SK-N-SH treated with all-trans-retinoic acid at 6 μM for 48 hours (cell line): ENCODE measurements around the gene SH3PXD2B.

Source experiments
- CSDC2 ChIP-seq: fragments of 250-450 bp; sonication (Bioruptor Pico); IDR thresholded peaks from 2 replicates; pipeline ENCODE4 v1.5.0; 2020; ENCODE audit warnings: mild to moderate bottlenecking, moderate library complexity
- ESRRG ChIP-seq: fragments of 250-450 bp; sonication (Bioruptor Pico); IDR thresholded peaks from 2 replicates; pipeline ENCODE4 v1.6.1; 2021; ENCODE audit warnings: mild to moderate bottlenecking
- PPARA ChIP-seq: fragments of 250-450 bp; sonication (Bioruptor Pico); IDR thresholded peaks from 2 replicates; pipeline ENCODE4 v1.5.0; 2020; ENCODE audit warnings: mild to moderate bottlenecking, borderline replicate concordance
- ZFP3 ChIP-seq: fragments of 250-450 bp; sonication (Bioruptor Pico); IDR thresholded peaks from 2 replicates; pipeline ENCODE4 v1.5.0; 2020; ENCODE audit warnings: mild to moderate bottlenecking, moderate library complexity
- TF ChIP-seq, protein P1 (sequence below): fragments of 250-450 bp; sonication (Bioruptor Pico); IDR thresholded peaks from 2 replicates; pipeline ENCODE4 v1.5.0; 2020; ENCODE audit warnings: mild to moderate bottlenecking, moderate library complexity

DNA sequence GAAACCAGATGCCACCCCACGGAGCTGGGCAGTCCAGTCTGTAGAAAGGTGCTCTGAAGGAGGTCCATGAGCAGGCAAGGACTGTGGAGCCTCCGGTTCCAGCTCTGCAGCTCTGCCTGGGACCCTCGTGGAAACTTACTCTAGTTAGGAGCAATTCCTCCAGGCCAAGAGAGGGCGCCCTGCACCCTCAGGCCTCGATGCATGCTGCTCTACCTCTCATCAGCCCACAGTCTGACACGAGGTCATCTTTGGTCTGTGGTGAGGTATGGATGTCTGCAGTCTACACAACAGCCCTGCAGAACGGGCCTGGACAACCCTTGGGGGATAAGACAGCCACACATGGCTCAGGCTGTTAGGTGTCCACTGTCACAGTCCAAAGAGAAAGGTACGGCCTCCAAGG lies 120.1 kb downstream of the SH3PXD2B start:
- no peak for TF ChIP-seq PPARA (CRISPR knock-in tag)
- no peak for TF ChIP-seq CSDC2
- TF ChIP-seq, protein P1, sequence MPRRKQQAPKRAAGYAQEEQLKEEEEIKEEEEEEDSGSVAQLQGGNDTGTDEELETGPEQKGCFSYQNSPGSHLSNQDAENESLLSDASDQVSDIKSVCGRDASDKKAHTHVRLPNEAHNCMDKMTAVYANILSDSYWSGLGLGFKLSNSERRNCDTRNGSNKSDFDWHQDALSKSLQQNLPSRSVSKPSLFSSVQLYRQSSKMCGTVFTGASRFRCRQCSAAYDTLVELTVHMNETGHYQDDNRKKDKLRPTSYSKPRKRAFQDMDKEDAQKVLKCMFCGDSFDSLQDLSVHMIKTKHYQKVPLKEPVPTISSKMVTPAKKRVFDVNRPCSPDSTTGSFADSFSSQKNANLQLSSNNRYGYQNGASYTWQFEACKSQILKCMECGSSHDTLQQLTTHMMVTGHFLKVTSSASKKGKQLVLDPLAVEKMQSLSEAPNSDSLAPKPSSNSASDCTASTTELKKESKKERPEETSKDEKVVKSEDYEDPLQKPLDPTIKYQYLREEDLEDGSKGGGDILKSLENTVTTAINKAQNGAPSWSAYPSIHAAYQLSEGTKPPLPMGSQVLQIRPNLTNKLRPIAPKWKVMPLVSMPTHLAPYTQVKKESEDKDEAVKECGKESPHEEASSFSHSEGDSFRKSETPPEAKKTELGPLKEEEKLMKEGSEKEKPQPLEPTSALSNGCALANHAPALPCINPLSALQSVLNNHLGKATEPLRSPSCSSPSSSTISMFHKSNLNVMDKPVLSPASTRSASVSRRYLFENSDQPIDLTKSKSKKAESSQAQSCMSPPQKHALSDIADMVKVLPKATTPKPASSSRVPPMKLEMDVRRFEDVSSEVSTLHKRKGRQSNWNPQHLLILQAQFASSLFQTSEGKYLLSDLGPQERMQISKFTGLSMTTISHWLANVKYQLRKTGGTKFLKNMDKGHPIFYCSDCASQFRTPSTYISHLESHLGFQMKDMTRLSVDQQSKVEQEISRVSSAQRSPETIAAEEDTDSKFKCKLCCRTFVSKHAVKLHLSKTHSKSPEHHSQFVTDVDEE = no peak
- TF ChIP-seq ZFP3 (CRISPR knock-in tag) = no peak
- no peak for TF ChIP-seq ESRRG (CRISPR knock-in tag)
